AG04450 (cell line): Measurements from ENCODE around the gene UACA. TPM values are rescaled to one million over a fixed set of nuclear protein-coding genes. Genes with fewer than 3 reads are reported as not detected.
"Not testable (repeated sequence)": the region's sequence is repeated elsewhere in the genome, so short reads cannot be mapped to it uniquely, and the experiment has no call there.

Source experiments
- CTCF ChIA-PET: fragments of 300-600, 350-600 bp; formaldehyde crosslinking; extraction: SDS; loops from one replicate; lab custom pipeline; 2022; ENCODE audit warnings: antibody characterized with exemption, inconsistent platforms; lab: Charles Lee
- POLR2A ChIA-PET: fragments of 350-600 bp; formaldehyde crosslinking; extraction: SDS; loops from one replicate; lab custom pipeline; 2021; ENCODE audit warnings: antibody characterized with exemption, inconsistent platforms; lab: Yijun Ruan, JAX
- DNase-seq: peaks from one replicate; pipeline ENCODE4 v3.0.0-alpha.2; 2011; ENCODE audit warnings: low read depth, low spot score
- H3K27ac ChIP-seq: one replicate; pipeline ENCODE4 v1.5.1; 2012; ENCODE audit warnings: low read depth, low read length, control low read depth
- H3K27me3 ChIP-seq: one replicate; pipeline ENCODE4 v1.6.0; 2012; ENCODE audit warnings: low read length; ENCODE audit not compliant: control insufficient read depth, insufficient read depth
- H3K4me3 ChIP-seq: 2 replicates; pipeline ENCODE4 v1.5.1; 2011; ENCODE audit warnings: mild to moderate bottlenecking, low read depth, low read length, control low read depth
- H3K9me3 ChIP-seq: 2 replicates; pipeline ENCODE4 v1.5.1; 2012; ENCODE audit warnings: low read length; ENCODE audit not compliant: control insufficient read depth, insufficient read depth
- CTCF ChIP-seq: IDR thresholded peaks from 2 replicates; pipeline ENCODE4 v1.5.1; 2011; ENCODE audit warnings: low read depth, low read length, control low read depth, inconsistent platforms
- polyA plus RNA-seq: library from polyadenylated mRNA; depleted of rRNA; stranded (reverse); fragments of >200 nt; gene quantifications from 2 replicates; pipeline ENCODE4 v1.2.3, GENCODE V29; 2011

The UACA gene
- polyA plus RNA-seq, 1 experiment = 134 TPM

GRCh38 chr15:70750203-70750869 lies 13.0 kb downstream of the UACA start:
- no peak for DNase-seq
- ChIA-PET CTCF (interaction anchor here (0.7 to 1.4 kb wide), 4 partner anchors 28 to 1129 kb away, joined by 3 to 7 read pairs (median 4); no protein-coding TSS in a partner anchor), POLR2A (no interaction called here)
- no peaks in the 10 kb centered on the region for H3K9me3 ChIP-seq
- no peak overlapping the region for H3K27ac ChIP-seq
- no peak for TF ChIP-seq CTCF
- no peaks in the 10 kb centered on the region for H3K27me3 ChIP-seq
- no peak overlapping the region for H3K4me3 ChIP-seq

- Histone ChIP-seq H3K4me3 (no peak overlapping the region), H3K9me3 (no peaks in the 10 kb centered on the region), H3K27ac (no peak overlapping the region), H3K27me3 (no peaks in the 10 kb centered on the region)
- no peak for TF ChIP-seq CTCF
- POLR2A ChIA-PET = no interaction called here
- no peak for DNase-seq
- CTCF ChIA-PET = interaction anchor here (1.7 to 2.1 kb wide), 2 partner anchors 26 to 63 kb away, joined by 9 read pairs; no protein-coding TSS in a partner anchor
Observed at GRCh38 chr15:70748281-70748747, 15.0 kb downstream of the UACA start.

GRCh38 chr15:70746598-70746997 lies 16.8 kb downstream of the UACA start:
- H3K9me3 ChIP-seq, DNase-seq, H3K27me3 ChIP-seq, H3K4me3 ChIP-seq, H3K27ac ChIP-seq: not testable (repeated sequence)
- ChIA-PET CTCF (interaction anchor here (1.5 kb wide), 1 partner anchor 65 kb away, joined by 6 read pairs; no protein-coding TSS in a partner anchor), POLR2A (interaction anchor here (0.6 kb wide), 1 partner anchor 36 kb away, joined by 5 read pairs; no protein-coding TSS in a partner anchor)

- POLR2A ChIA-PET = interaction anchor here (1.0 kb wide), 1 partner anchor 57 kb away, joined by 3 read pairs; no protein-coding TSS in a partner anchor
- CTCF ChIA-PET = interaction anchor here (0.6 to 1.9 kb wide), 2 partner anchors 20 to 22 kb away, joined by 4 to 10 read pairs; no protein-coding TSS in a partner anchor
Observed at GRCh38 chr15:70742928-70743327, 20.4 kb downstream of the UACA start.

GRCh38 chr15:70741677-70742293 lies 21.6 kb downstream of the UACA start:
- no peak overlapping the region for H3K27ac ChIP-seq
- DNase-seq = no peak
- no peak overlapping the region for H3K4me3 ChIP-seq
- TF ChIP-seq CTCF = no peak
- no peaks in the 10 kb centered on the region for H3K9me3 ChIP-seq
- POLR2A ChIA-PET = no interaction called here
- no peaks in the 10 kb centered on the region for H3K27me3 ChIP-seq
- CTCF ChIA-PET = no interaction called here

More at GRCh38 chr15:70742928-70743327, 20.4 kb downstream of the UACA start:
- TF ChIP-seq CTCF = no peak
- Histone ChIP-seq H3K9me3 (no peaks in the 10 kb centered on the region), H3K27me3 (no peaks in the 10 kb centered on the region), H3K27ac (no peak overlapping the region), H3K4me3 (no peak overlapping the region)
- no peak for DNase-seq
